ENCODE measurements around the gene GCK. TPM values are rescaled to one million over a fixed set of nuclear protein-coding genes. Genes with fewer than 3 reads are reported as not detected.

The GCK gene
- total and polyA plus RNA-seq, 8 donors, result 0.57 to 18.2 (median 1.0) TPM

GRCh38 chr7:44185729-44186128 lies 3.5 kb downstream of the GCK start:
- Histone ChIP-seq H3K4me3 (no peak overlapping the region), H3K36me3 (no peaks in the 10 kb centered on the region), H3K27ac (no peak overlapping the region), H3K4me1 (no peaks in the 10 kb centered on the region), H3K9me3 (no peaks in the 10 kb centered on the region), H3K27me3 (no peaks in the 10 kb centered on the region)
- TF ChIP-seq CTCF (IDR thresholded peaks at IDR 0.05), result no peak
- WGBS, 2 donors, result 64 to 67% methylated on average over 5 of the region's 5 CpGs
- DNase-seq, result peak in 1 of 6 donors; percentile 60
- intact Hi-C loops (cut with DNase I), result no loop called here
- no peak for FAIRE-seq
- peak in 2 of 4 donors; percentile 7 to 25 for ATAC-seq

GRCh38 chr7:44184873-44185446 lies 4.3 kb downstream of the GCK start:
- WGBS, 2 donors, result 81 to 83% methylated on average over 2 of the region's 2 CpGs
- intact Hi-C loops (cut with DNase I), result no loop called here
- FAIRE-seq, result no peak

GRCh38 chr7:44184206-44184872 lies 4.9 kb downstream of the GCK start:
- Histone ChIP-seq H3K9me3 (no peaks in the 10 kb centered on the region), H3K27ac (no peak overlapping the region), H3K4me3 (no peak overlapping the region), H3K36me3 (no peaks in the 10 kb centered on the region), H3K4me1 (no peaks in the 10 kb centered on the region), H3K27me3 (no peaks in the 10 kb centered on the region)
- FAIRE-seq, result no peak
- WGBS, 2 donors, result 71 to 78% methylated on average over 16 of the region's 16 CpGs
- no peak for TF ChIP-seq CTCF (IDR thresholded peaks at IDR 0.05)
- intact Hi-C loops (cut with DNase I), result no loop called here
- peak in 3 of 4 donors; percentile 21 to 67 (median 50) for ATAC-seq
- no peak for DNase-seq

More at GRCh38 chr7:44184873-44185446, 4.3 kb downstream of the GCK start:
- Histone ChIP-seq H3K27ac (no peak overlapping the region), H3K9me3 (no peaks in the 10 kb centered on the region), H3K36me3 (no peaks in the 10 kb centered on the region), H3K4me1 (no peaks in the 10 kb centered on the region), H3K4me3 (no peak overlapping the region), H3K27me3 (no peaks in the 10 kb centered on the region)
- no peak for ATAC-seq
- no peak for DNase-seq
- no peak for TF ChIP-seq CTCF (IDR thresholded peaks at IDR 0.05)

GRCh38 chr7:44183386-44183785 lies 5.9 kb downstream of the GCK start:
- DNase-seq (no peak), ATAC-seq (peak in 1 of 4 donors; percentile 31), FAIRE-seq (no peak)
- intact Hi-C loops (cut with DNase I), result no loop called here
- H3K4me3 ChIP-seq, result no peak overlapping the region
- H3K9me3 ChIP-seq, result no peaks in the 10 kb centered on the region
- TF ChIP-seq CTCF (IDR thresholded peaks at IDR 0.05), result no peak
- H3K27ac ChIP-seq, result no peak overlapping the region
- H3K4me1 ChIP-seq, result no peaks in the 10 kb centered on the region
- no peaks in the 10 kb centered on the region for H3K36me3 ChIP-seq
- no peaks in the 10 kb centered on the region for H3K27me3 ChIP-seq
- 20 to 36% methylated on average over 2 of the region's 2 CpGs for WGBS, 2 donors

GRCh38 chr7:44182827-44183226 lies 6.4 kb downstream of the GCK start:
- ATAC-seq (no peak), FAIRE-seq (no peak), DNase-seq (no peak)
- no peak for TF ChIP-seq CTCF (IDR thresholded peaks at IDR 0.05)
- Histone ChIP-seq H3K9me3 (no peaks in the 10 kb centered on the region), H3K4me1 (no peaks in the 10 kb centered on the region), H3K27ac (no peak overlapping the region), H3K4me3 (no peak overlapping the region), H3K36me3 (no peaks in the 10 kb centered on the region), H3K27me3 (no peaks in the 10 kb centered on the region)
- intact Hi-C loops (cut with DNase I), result no loop called here
- WGBS, 2 donors, result 69 to 85% methylated on average over 5 of the region's 5 CpGs
